HepG2 (cell line): ENCODE measurements around the gene GLDC. TPM values are rescaled to one million over a fixed set of nuclear protein-coding genes. Genes with fewer than 3 reads are reported as not detected.
A peak's percentile ranks its signal among the peaks of the same experiment; 100 is the strongest.

Source experiments
- ARNTL ChIP-seq: sonication (generic); formaldehyde crosslinking; IDR thresholded peaks from 2 replicates; pipeline ENCODE4 v1.4.0; 2020; ENCODE audit warnings: mild to moderate bottlenecking, missing genetic modification reagents
- ATF7 ChIP-seq, 2 experiments: fragments of 450-650 bp in 1 of 2; sonication (generic) in 1 of 2; formaldehyde crosslinking in 1 of 2; IDR thresholded peaks; 2 replicates each; pipeline versions ENCODE4 v1.4.0 to v1.6.1; 2016 to 2020; ENCODE audit warnings: antibody characterized with exemption in 1 of 2, mild to moderate bottlenecking in 1 of 2, missing genetic modification reagents in 1 of 2
- BORCS8-MEF2B ChIP-seq: sonication (generic); formaldehyde crosslinking; IDR thresholded peaks from 2 replicates; pipeline ENCODE4 v1.8.0; 2022; ENCODE audit warnings: mild to moderate bottlenecking, missing genetic modification reagents
- CREM ChIP-seq, 2 experiments: sonication (generic) in 1 of 2; formaldehyde crosslinking in 1 of 2; IDR thresholded peaks; 2 replicates each; pipeline versions ENCODE4 v1.4.0 to v1.6.1; 2016 to 2020; ENCODE audit warnings: antibody characterized with exemption in 1 of 2, mild to moderate bottlenecking in 1 of 2, missing genetic modification reagents in 1 of 2
- FOSL1 ChIP-seq: sonication (generic); formaldehyde crosslinking; IDR thresholded peaks from 2 replicates; pipeline ENCODE4 v1.9.0; 2021; ENCODE audit warnings: missing genetic modification reagents, borderline replicate concordance
- FOXA3 ChIP-seq: IDR thresholded peaks from 2 replicates; pipeline ENCODE4 v1.6.1; 2016; ENCODE audit warnings: missing genetic modification reagents, missing compliant biosample characterization
- GATAD1 ChIP-seq: IDR thresholded peaks from 2 replicates; pipeline ENCODE4 v1.6.1; 2016; ENCODE audit warnings: missing genetic modification reagents, missing compliant biosample characterization
- JUN ChIP-seq: sonication (generic); formaldehyde crosslinking; IDR thresholded peaks from 2 replicates; pipeline ENCODE4 v1.4.0; 2020; ENCODE audit warnings: mild to moderate bottlenecking, missing genetic modification reagents
- JUNB ChIP-seq: sonication (generic); formaldehyde crosslinking; IDR thresholded peaks from 2 replicates; pipeline ENCODE4 v1.8.0; 2022; ENCODE audit warnings: missing genetic modification reagents, mild to moderate bottlenecking, borderline replicate concordance
- KAT8 ChIP-seq: IDR thresholded peaks from 2 replicates; pipeline ENCODE4 v1.6.1; 2016; ENCODE audit warnings: missing genetic modification reagents, missing compliant biosample characterization
- MATR3 ChIP-seq: sonication (generic); formaldehyde crosslinking; IDR thresholded peaks from 2 replicates; pipeline ENCODE4 v1.4.0; 2020; ENCODE audit warnings: missing genetic modification reagents
- MED1 ChIP-seq: sonication (generic); formaldehyde crosslinking; IDR thresholded peaks from 2 replicates; pipeline ENCODE4 v1.4.0; 2020; ENCODE audit warnings: missing genetic modification reagents
- MTA1 ChIP-seq: sonication (generic); formaldehyde crosslinking; IDR thresholded peaks from 2 replicates; pipeline ENCODE4 v1.4.0; 2020; ENCODE audit warnings: missing genetic modification reagents, mild to moderate bottlenecking, borderline replicate concordance
- NCOA2 ChIP-seq: sonication (generic); formaldehyde crosslinking; IDR thresholded peaks from 2 replicates; pipeline ENCODE4 v1.8.0; 2022; ENCODE audit warnings: inconsistent platforms
- NONO ChIP-seq, 2 experiments: fragments of 450-650 bp in 1 of 2; sonication (generic) in 1 of 2; formaldehyde crosslinking in 1 of 2; IDR thresholded peaks in 1 of 2; conservative IDR thresholded peaks in 1 of 2; 2 replicates each; pipeline versions ENCODE4 v1.6.1 to v1.8.0; 2017 to 2022; ENCODE audit warnings: mild to moderate bottlenecking in 1 of 2, missing genetic modification reagents in 1 of 2, moderate library complexity in 1 of 2
- RARG ChIP-seq: sonication (generic); formaldehyde crosslinking; IDR thresholded peaks from 2 replicates; pipeline ENCODE4 v1.4.0; 2020; ENCODE audit warnings: low read depth, mild to moderate bottlenecking, missing genetic modification reagents
- RBAK ChIP-seq: sonication (generic); formaldehyde crosslinking; IDR thresholded peaks from 2 replicates; pipeline ENCODE4 v1.5.1; 2020; ENCODE audit warnings: mild to moderate bottlenecking, missing genetic modification reagents
- RBFOX2 ChIP-seq: fragments of 200-400 bp; formaldehyde crosslinking; IDR thresholded peaks from 2 replicates; pipeline ENCODE4 v1.6.1; 2017; ENCODE audit warnings: low read depth, mild to moderate bottlenecking, low read length
- ZBTB2 ChIP-seq: sonication (generic); formaldehyde crosslinking; IDR thresholded peaks from 2 replicates; pipeline ENCODE4 v1.8.0; 2022; ENCODE audit warnings: low read depth, missing genetic modification reagents
- ZFP41 ChIP-seq: sonication (generic); formaldehyde crosslinking; IDR thresholded peaks from 2 replicates; pipeline ENCODE4 v1.4.0; 2020; ENCODE audit warnings: mild to moderate bottlenecking, missing genetic modification reagents, borderline replicate concordance
- ZMAT3 ChIP-seq: sonication (generic); formaldehyde crosslinking; conservative IDR thresholded peaks from 2 replicates; pipeline ENCODE4 v1.7.0; 2021; ENCODE audit warnings: missing genetic modification reagents
- ZNF3 ChIP-seq: IDR thresholded peaks from 2 replicates; pipeline ENCODE4 v1.7.0; 2017; ENCODE audit warnings: inconsistent platforms
- ZNF713 ChIP-seq: sonication (generic); formaldehyde crosslinking; IDR thresholded peaks from 2 replicates; pipeline ENCODE4 v1.4.0; 2020; ENCODE audit warnings: mild to moderate bottlenecking, missing genetic modification reagents
- ZNF761 ChIP-seq: sonication (generic); formaldehyde crosslinking; conservative IDR thresholded peaks from 2 replicates; pipeline ENCODE4 v1.4.0; 2020; ENCODE audit warnings: mild to moderate bottlenecking, missing genetic modification reagents
- ZSCAN31 ChIP-seq: sonication (generic); formaldehyde crosslinking; IDR thresholded peaks from 2 replicates; pipeline ENCODE4 v1.5.0; 2020; ENCODE audit warnings: low read depth, mild to moderate bottlenecking, missing genetic modification reagents
- polyA plus RNA-seq, 8 experiments: library from polyadenylated mRNA; depleted of rRNA in 3 of 8; stranded (reverse) in 7 of 8; unstranded in 1 of 8; fragments of >200 nt; fragmentation: Illumina TruSeq in 4 of 8; extraction: Trizol in 4 of 8; gene quantifications; 2 replicates each; pipeline versions ENCODE4 v1.2.1 to v1.2.3, GENCODE V29; 2011 to 2016; ENCODE audit warnings: low read depth in 4 of 8, missing spikeins in 1 of 8, mixed read lengths in 1 of 8; ENCODE audit not compliant: insufficient read depth in 1 of 8
- total RNA-seq, 5 experiments: library from RNA; depleted of rRNA; stranded (reverse); fragments of >200 nt; fragmentation: Illumina TruSeq; extraction: Trizol; gene quantifications; 2 replicates each; pipeline ENCODE4 v1.2.3, GENCODE V29; 2016; ENCODE audit warnings: low read depth in 1 of 5
- TF ChIP-seq, protein P1 (sequence below): sonication (generic); formaldehyde crosslinking; IDR thresholded peaks from 2 replicates; pipeline ENCODE4 v1.4.0; 2020; ENCODE audit warnings: mild to moderate bottlenecking, missing genetic modification reagents
- TF ChIP-seq, protein P2 (sequence below): sonication (generic); formaldehyde crosslinking; IDR thresholded peaks from 2 replicates; pipeline ENCODE4 v1.8.1; 2023; ENCODE audit warnings: mild to moderate bottlenecking, missing genetic modification reagents

The GLDC gene
- total and polyA plus RNA-seq, 2 of the 13 experiments (the other 11 are each of a cell fraction or from before 2014, with no cell fraction given), result 59.3 to 115 TPM

DNA sequence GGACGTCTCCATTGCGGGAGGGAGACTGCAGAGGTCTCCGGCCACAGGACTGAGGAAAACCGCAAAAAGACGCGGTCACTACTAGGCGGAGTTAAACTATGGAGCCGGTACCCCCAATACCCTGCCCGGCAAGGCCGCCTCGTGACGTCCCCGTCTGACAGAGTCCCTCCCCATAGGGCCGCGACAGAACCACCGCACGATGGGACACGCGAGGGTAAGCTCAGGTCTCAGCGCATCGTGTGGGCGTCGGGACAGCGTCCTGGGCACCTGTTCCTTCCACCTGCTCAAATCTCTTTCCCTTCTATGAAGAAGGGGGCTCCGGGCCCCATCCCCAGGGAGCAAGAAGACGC, 35.2 kb upstream of the GLDC start (continued):
- TF ChIP-seq ZBTB2, result no peak
- TF ChIP-seq FOXA3 (CRISPR knock-in tag), result no peak
- TF ChIP-seq, protein P1, sequence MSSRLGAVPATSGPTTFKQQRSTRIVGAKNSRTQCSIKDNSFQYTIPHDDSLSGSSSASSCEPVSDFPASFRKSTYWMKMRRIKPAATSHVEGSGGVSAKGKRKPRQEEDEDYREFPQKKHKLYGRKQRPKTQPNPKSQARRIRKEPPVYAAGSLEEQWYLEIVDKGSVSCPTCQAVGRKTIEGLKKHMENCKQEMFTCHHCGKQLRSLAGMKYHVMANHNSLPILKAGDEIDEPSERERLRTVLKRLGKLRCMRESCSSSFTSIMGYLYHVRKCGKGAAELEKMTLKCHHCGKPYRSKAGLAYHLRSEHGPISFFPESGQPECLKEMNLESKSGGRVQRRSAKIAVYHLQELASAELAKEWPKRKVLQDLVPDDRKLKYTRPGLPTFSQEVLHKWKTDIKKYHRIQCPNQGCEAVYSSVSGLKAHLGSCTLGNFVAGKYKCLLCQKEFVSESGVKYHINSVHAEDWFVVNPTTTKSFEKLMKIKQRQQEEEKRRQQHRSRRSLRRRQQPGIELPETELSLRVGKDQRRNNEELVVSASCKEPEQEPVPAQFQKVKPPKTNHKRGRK (CRISPR knock-in tag), result no peak
- TF ChIP-seq ZFP41 (CRISPR knock-in tag), result no peak
- TF ChIP-seq KAT8 (CRISPR knock-in tag), result no peak
- no peak for TF ChIP-seq ZSCAN31 (CRISPR knock-in tag)
- no peak for TF ChIP-seq NCOA2 (CRISPR knock-in tag)
- TF ChIP-seq JUN, result 0 out of 2 replicates have a peak, but pooled peaks have one; percentile 9
- TF ChIP-seq FOSL1 (CRISPR knock-in tag), result no peak
- TF ChIP-seq GATAD1, result no peak
- peak; percentile 42; the same call in 1 of the 2 replicates for TF ChIP-seq MTA1 (CRISPR knock-in tag)
- peak; percentile 15; the same call in 1 of the 2 replicates for TF ChIP-seq CREM (IDR thresholded peaks at IDR 0.05)
- TF ChIP-seq CREM (CRISPR knock-in tag; IDR thresholded peaks at IDR 0.05), result no peak
- TF ChIP-seq BORCS8-MEF2B (CRISPR knock-in tag), result peak; percentile 19; the same call in 1 of the 2 replicates
- TF ChIP-seq ZNF761 (CRISPR knock-in tag), result no peak
- TF ChIP-seq MED1 (CRISPR knock-in tag), result no peak
- 0 out of 2 replicates have a peak, but pooled peaks have one; percentile 40 for TF ChIP-seq RBAK (CRISPR knock-in tag)
- no peak for TF ChIP-seq RARG (CRISPR knock-in tag)
- TF ChIP-seq, protein P2, sequence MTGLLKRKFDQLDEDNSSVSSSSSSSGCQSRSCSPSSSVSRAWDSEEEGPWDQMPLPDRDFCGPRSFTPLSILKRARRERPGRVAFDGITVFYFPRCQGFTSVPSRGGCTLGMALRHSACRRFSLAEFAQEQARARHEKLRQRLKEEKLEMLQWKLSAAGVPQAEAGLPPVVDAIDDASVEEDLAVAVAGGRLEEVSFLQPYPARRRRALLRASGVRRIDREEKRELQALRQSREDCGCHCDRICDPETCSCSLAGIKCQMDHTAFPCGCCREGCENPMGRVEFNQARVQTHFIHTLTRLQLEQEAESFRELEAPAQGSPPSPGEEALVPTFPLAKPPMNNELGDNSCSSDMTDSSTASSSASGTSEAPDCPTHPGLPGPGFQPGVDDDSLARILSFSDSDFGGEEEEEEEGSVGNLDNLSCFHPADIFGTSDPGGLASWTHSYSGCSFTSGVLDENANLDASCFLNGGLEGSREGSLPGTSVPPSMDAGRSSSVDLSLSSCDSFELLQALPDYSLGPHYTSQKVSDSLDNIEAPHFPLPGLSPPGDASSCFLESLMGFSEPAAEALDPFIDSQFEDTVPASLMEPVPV, result no peak
- no peak for TF ChIP-seq MATR3 (CRISPR knock-in tag)
- TF ChIP-seq ZMAT3 (CRISPR knock-in tag), result no peak
- TF ChIP-seq NONO (IDR thresholded peaks at IDR 0.05), result no peak
- TF ChIP-seq NONO (CRISPR knock-in tag; conservative IDR thresholded peaks at IDR 0.05), result no peak
- 0 out of 2 replicates have a peak, but pooled peaks have one; percentile 48 for TF ChIP-seq JUNB (CRISPR knock-in tag)
- TF ChIP-seq ARNTL (CRISPR knock-in tag), result no peak
- no peak for TF ChIP-seq RBFOX2
- TF ChIP-seq ZNF713 (CRISPR knock-in tag), result no peak
- TF ChIP-seq ATF7 (IDR thresholded peaks at IDR 0.05), result no peak
- TF ChIP-seq ATF7 (CRISPR knock-in tag; IDR thresholded peaks at IDR 0.05), result no peak
- TF ChIP-seq ZNF3 (CRISPR knock-in tag), result no peak
